ENCODE measurements around the gene DENND4B.
"Not testable (repeated sequence)": the region's sequence is repeated elsewhere in the genome, so short reads cannot be mapped to it uniquely, and the experiment has no call there.

The DENND4B gene

DNA sequence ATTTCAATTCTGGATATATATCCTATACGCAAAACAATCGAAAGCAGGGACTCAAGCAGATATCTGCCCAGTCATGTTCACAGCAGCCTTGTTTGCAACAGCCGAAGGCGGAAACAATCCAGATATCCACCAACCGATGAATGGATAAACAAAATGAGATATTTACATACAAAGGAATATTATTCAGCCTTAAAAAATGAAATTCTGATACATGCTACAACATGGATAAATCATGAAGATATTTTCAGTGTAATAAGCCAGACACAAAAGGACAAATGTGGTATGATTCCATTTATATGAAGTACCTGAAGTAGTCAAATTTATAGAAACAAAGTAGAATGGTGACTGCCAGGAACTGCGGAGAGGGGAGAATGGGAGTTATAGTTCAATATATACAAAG lies 39.4 kb downstream of the DENND4B start:
- no peak for TF ChIP-seq CTCF (IDR thresholded peaks at IDR 0.05; ENCODE audit: low read depth, low read length)
- DNase-seq (ENCODE audit: extremely low read depth, low read depth) = no peak

GRCh38 chr1:153906396-153906795 lies 40.1 kb downstream of the DENND4B start:
- TF ChIP-seq CTCF (IDR thresholded peaks at IDR 0.05; ENCODE audit: low read depth, low read length) = no peak
- no peak for DNase-seq (ENCODE audit: extremely low read depth, low read depth)

GRCh38 chr1:153905908-153906307 lies 40.6 kb downstream of the DENND4B start:
- DNase-seq (ENCODE audit: extremely low read depth, low read depth) = not testable (repeated sequence)

DNA sequence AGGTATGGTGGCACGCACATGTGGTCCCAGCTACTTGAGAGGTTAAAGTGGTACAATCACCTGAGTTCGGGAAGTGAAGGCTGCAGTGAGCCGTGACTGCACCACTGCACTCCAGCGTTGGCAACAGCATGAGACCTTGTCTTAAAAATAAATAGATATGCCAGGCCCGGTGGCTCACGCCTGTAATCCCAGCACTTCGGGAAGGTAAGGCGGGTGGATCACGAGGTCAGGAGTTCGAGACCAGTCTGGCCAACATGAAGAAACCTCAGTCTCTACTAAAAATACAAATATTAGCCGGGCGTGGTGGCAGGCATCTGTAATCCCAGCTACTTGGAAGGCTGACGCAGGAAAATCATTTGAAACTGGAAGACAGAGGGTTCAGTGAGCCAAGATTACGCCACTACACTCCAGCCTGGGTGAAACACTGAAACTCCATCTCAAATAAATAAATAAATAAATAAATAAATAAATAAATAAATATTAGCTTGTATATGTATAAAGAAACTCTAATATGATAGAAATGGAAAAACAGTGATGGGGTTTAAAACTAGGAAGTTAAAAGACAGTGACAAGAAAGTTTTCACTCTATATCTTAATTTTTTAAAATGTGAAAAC lies 42.6 kb downstream of the DENND4B start:
- TF ChIP-seq CTCF (IDR thresholded peaks at IDR 0.05; ENCODE audit: low read depth, low read length) = no peak
- no peak for DNase-seq (ENCODE audit: extremely low read depth, low read depth)

GRCh38 chr1:153899509-153899908 lies 47.0 kb downstream of the DENND4B start:
- DNase-seq (ENCODE audit: extremely low read depth, low read depth) = no peak
- no peak for TF ChIP-seq CTCF (IDR thresholded peaks at IDR 0.05; ENCODE audit: low read depth, low read length)

GRCh38 chr1:153895866-153896265 lies 50.7 kb downstream of the DENND4B start:
- DNase-seq (ENCODE audit: extremely low read depth, low read depth) = not testable (repeated sequence)

GRCh38 chr1:153891042-153891441 lies 55.5 kb downstream of the DENND4B start:
- not testable (repeated sequence) for DNase-seq (ENCODE audit: extremely low read depth, low read depth)

DNA sequence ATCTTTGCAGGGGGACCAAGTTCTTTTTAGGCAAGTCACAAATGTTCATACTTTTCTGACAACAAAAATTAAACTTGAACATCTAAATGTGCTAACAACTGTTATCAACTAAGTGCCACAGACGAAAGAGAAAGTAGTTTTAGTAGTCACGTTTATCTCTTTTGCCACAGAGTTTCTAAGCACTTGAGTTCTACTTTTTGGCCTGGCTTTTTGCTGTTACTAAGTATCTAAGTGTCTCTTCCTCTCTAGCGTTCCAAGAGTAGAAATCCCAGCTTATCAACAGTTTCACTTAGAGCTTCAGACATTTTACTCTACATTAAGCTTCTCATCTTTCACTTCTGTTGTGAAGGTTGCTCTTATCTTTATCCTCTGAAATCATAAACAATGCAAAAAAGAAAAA lies 58.0 kb downstream of the DENND4B start:
- DNase-seq (ENCODE audit: extremely low read depth, low read depth) = no peak
- TF ChIP-seq CTCF (IDR thresholded peaks at IDR 0.05; ENCODE audit: low read depth, low read length) = no peak

GRCh38 chr1:153886127-153886526 lies 60.4 kb downstream of the DENND4B start:
- TF ChIP-seq CTCF (IDR thresholded peaks at IDR 0.05; ENCODE audit: low read depth, low read length) = no peak
- no peak for DNase-seq (ENCODE audit: extremely low read depth, low read depth)

All from AG09319 (cell line).